ENCODE measurements around the gene ADAM12.

ADAM12 gene

DNA sequence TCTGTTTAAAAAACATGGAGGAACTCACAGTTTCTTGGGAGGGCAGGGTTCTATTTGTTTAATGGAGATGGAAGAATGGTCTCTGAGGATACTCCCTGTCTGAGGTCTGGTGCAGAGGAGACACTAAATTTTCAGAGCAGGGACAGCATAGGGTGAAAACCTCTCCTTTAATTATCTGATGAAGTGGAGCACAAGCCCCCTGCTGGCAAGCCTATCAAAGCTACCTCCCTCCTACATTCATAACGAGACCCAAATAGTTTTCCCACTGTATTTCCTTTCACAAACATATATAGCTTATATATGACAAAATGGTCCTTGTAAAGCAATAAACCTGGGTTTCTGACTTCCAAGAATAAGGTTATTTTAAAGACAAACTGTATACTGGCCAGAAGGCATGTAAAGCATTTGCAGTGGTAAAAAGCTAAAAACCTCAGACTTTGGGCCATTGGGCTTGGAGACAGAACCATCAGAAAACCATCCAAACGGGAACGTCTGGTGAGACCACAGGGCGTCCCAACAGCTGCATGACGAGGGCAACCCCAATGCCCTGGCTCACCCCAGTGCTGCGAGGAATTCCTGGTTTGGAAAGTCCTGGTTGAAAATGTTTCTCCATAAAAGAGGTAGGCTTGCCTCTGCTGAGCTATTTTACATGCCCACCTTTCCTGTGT, 290.6 kb downstream of the ADAM12 start:
- Histone ChIP-seq H2AK5ac (ENCODE audit: low read length) (no peak overlapping the region), H3K9me3 (ENCODE audit: insufficient read depth, low read depth, low read length) (no peaks in the 10 kb centered on the region), H3K36me3 (ENCODE audit: control insufficient read depth in 1 of 2, insufficient read depth in 2 of 2, low read length in 2 of 2) (no peaks in the 10 kb centered on the region), H3K79me2 (ENCODE audit: control insufficient read depth, insufficient read depth, low read length, poor library complexity) (no peaks in the 10 kb centered on the region), H3K4me2 (ENCODE audit: low read length) (no peak overlapping the region), H2BK12ac (ENCODE audit: low read length) (no peak overlapping the region), H2AFZ (ENCODE audit: insufficient read depth, low read length, poor library complexity) (no peak overlapping the region), H3K79me1 (ENCODE audit: low read length) (no peaks in the 10 kb centered on the region), H3K14ac (ENCODE audit: low read length) (no peak overlapping the region), H3K23ac (ENCODE audit: low read length) (no peak overlapping the region), H3K18ac (ENCODE audit: low read length) (no peak overlapping the region), H3K27ac (ENCODE audit: low read depth, low read length) (no peak overlapping the region), H3K9ac (ENCODE audit: low read length) (no peak overlapping the region), H2BK5ac (ENCODE audit: low read depth, low read length, poor library complexity) (no peak overlapping the region), H4K12ac (ENCODE audit: low read depth, low read length) (no peak overlapping the region), H2BK120ac (ENCODE audit: insufficient read depth, low read length, poor library complexity) (no peak overlapping the region), H3K4me3 (ENCODE audit: low read depth, low read length) (no peak overlapping the region), H3K4ac (ENCODE audit: low read depth, low read length) (no peak overlapping the region), H4K8ac (ENCODE audit: low read depth, low read length) (no peak overlapping the region), H3K27me3 (ENCODE audit: insufficient read depth, low read length) (no peaks in the 10 kb centered on the region), H3K4me1 (ENCODE audit: control insufficient read depth in 1 of 2, insufficient read depth in 2 of 2, low read length in 2 of 2) (no peaks in the 10 kb centered on the region), H4K91ac (ENCODE audit: low read depth, low read length) (no peak overlapping the region)
- DNase-seq = no peak
- no CpG with 5 or more reads among the region's 6 CpGs for WGBS (ENCODE audit: extremely low coverage, insufficient coverage, insufficient read length)

DNA sequence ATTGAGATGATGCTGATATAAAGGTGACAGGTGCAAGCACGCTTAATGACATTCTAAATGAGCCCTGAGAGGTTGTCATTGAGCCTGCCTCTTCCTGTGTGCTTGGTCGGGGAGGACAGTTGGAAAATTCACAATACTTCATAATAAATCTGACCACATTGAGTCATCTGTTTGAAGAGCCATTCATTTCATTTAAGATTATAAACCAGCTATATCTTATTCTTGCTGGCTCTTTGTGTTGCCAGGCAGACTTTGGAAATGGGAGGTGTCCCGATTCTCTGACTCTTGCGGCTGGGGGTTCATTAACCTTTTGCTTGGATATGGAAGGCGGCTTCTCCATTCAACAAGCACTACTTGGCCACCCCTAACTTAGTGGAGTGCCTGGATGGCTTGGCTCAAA, 293.7 kb downstream of the ADAM12 start:
- H2BK120ac ChIP-seq (ENCODE audit: insufficient read depth, low read length, poor library complexity) = no peak overlapping the region
- H2BK5ac ChIP-seq (ENCODE audit: low read depth, low read length, poor library complexity) = no peak overlapping the region
- no peak overlapping the region for H3K9ac ChIP-seq (ENCODE audit: low read length)
- no peak for DNase-seq
- no peaks in the 10 kb centered on the region for H3K36me3 ChIP-seq (ENCODE audit: control insufficient read depth in 1 of 2, insufficient read depth in 2 of 2, low read length in 2 of 2)
- H3K4me3 ChIP-seq (ENCODE audit: low read depth, low read length) = no peak overlapping the region
- H4K8ac ChIP-seq (ENCODE audit: low read depth, low read length) = no peak overlapping the region
- H3K4ac ChIP-seq (ENCODE audit: low read depth, low read length) = no peak overlapping the region
- H3K4me2 ChIP-seq (ENCODE audit: low read length) = no peak overlapping the region
- H3K23ac ChIP-seq (ENCODE audit: low read length) = no peak overlapping the region
- no peak overlapping the region for H2AFZ ChIP-seq (ENCODE audit: insufficient read depth, low read length, poor library complexity)
- no peaks in the 10 kb centered on the region for H3K79me1 ChIP-seq (ENCODE audit: low read length)
- no peaks in the 10 kb centered on the region for H3K79me2 ChIP-seq (ENCODE audit: control insufficient read depth, insufficient read depth, low read length, poor library complexity)
- H3K27me3 ChIP-seq (ENCODE audit: insufficient read depth, low read length) = no peaks in the 10 kb centered on the region
- H3K18ac ChIP-seq (ENCODE audit: low read length) = no peak overlapping the region
- no peak overlapping the region for H4K91ac ChIP-seq (ENCODE audit: low read depth, low read length)
- H2BK12ac ChIP-seq (ENCODE audit: low read length) = no peak overlapping the region
- no peak overlapping the region for H3K14ac ChIP-seq (ENCODE audit: low read length)
- H3K9me3 ChIP-seq (ENCODE audit: insufficient read depth, low read depth, low read length) = no peaks in the 10 kb centered on the region
- no peak overlapping the region for H3K27ac ChIP-seq (ENCODE audit: low read depth, low read length)
- no peak overlapping the region for H4K12ac ChIP-seq (ENCODE audit: low read depth, low read length)
- no CpG with 5 or more reads among the region's 5 CpGs for WGBS (ENCODE audit: extremely low coverage, insufficient coverage, insufficient read length)
- no peak overlapping the region for H2AK5ac ChIP-seq (ENCODE audit: low read length)
- H3K4me1 ChIP-seq (ENCODE audit: control insufficient read depth in 1 of 2, insufficient read depth in 2 of 2, low read length in 2 of 2) = peaks cover 2% of the 10 kb centered on the region in 2 experiments

- WGBS (ENCODE audit: extremely low coverage, insufficient coverage, insufficient read length) = no CpG with 5 or more reads among the region's 7 CpGs
Measured at GRCh38 chr10:126092366-126093215, 295.7 kb downstream of the ADAM12 start.

GRCh38 chr10:126090911-126091728, 297.2 kb downstream of the ADAM12 start:
- H3K4me2 ChIP-seq (ENCODE audit: low read length) = no peak overlapping the region
- no peak for DNase-seq
- no peaks in the 10 kb centered on the region for H3K9me3 ChIP-seq (ENCODE audit: insufficient read depth, low read depth, low read length)
- no peak overlapping the region for H3K4ac ChIP-seq (ENCODE audit: low read depth, low read length)
- no peak overlapping the region for H2AFZ ChIP-seq (ENCODE audit: insufficient read depth, low read length, poor library complexity)
- H4K91ac ChIP-seq (ENCODE audit: low read depth, low read length) = no peak overlapping the region
- H2BK12ac ChIP-seq (ENCODE audit: low read length) = no peak overlapping the region
- H3K4me3 ChIP-seq (ENCODE audit: low read depth, low read length) = no peak overlapping the region
- H2AK5ac ChIP-seq (ENCODE audit: low read length) = no peak overlapping the region
- H3K27me3 ChIP-seq (ENCODE audit: insufficient read depth, low read length) = no peaks in the 10 kb centered on the region
- no peaks in the 10 kb centered on the region for H3K36me3 ChIP-seq (ENCODE audit: control insufficient read depth in 1 of 2, insufficient read depth in 2 of 2, low read length in 2 of 2)
- H3K27ac ChIP-seq (ENCODE audit: low read depth, low read length) = no peak overlapping the region
- H2BK120ac ChIP-seq (ENCODE audit: insufficient read depth, low read length, poor library complexity) = no peak overlapping the region
- H3K14ac ChIP-seq (ENCODE audit: low read length) = no peak overlapping the region
- no peak overlapping the region for H3K23ac ChIP-seq (ENCODE audit: low read length)
- no peaks in the 10 kb centered on the region for H3K79me2 ChIP-seq (ENCODE audit: control insufficient read depth, insufficient read depth, low read length, poor library complexity)
- peaks cover 2% of the 10 kb centered on the region in 2 experiments for H3K4me1 ChIP-seq (ENCODE audit: control insufficient read depth in 1 of 2, insufficient read depth in 2 of 2, low read length in 2 of 2)
- H3K79me1 ChIP-seq (ENCODE audit: low read length) = no peaks in the 10 kb centered on the region
- no CpG with 5 or more reads among the region's 10 CpGs for WGBS (ENCODE audit: extremely low coverage, insufficient coverage, insufficient read length)
- no peak overlapping the region for H3K18ac ChIP-seq (ENCODE audit: low read length)
- no peak overlapping the region for H2BK5ac ChIP-seq (ENCODE audit: low read depth, low read length, poor library complexity)
- H4K12ac ChIP-seq (ENCODE audit: low read depth, low read length) = no peak overlapping the region
- H4K8ac ChIP-seq (ENCODE audit: low read depth, low read length) = no peak overlapping the region
- H3K9ac ChIP-seq (ENCODE audit: low read length) = no peak overlapping the region

More at GRCh38 chr10:126092366-126093215, 295.7 kb downstream of the ADAM12 start:
- Histone ChIP-seq H3K23ac (ENCODE audit: low read length) (no peak overlapping the region), H2AFZ (ENCODE audit: insufficient read depth, low read length, poor library complexity) (no peak overlapping the region), H3K4me1 (ENCODE audit: control insufficient read depth in 1 of 2, insufficient read depth in 2 of 2, low read length in 2 of 2) (peaks cover 2% of the 10 kb centered on the region in 2 experiments), H3K14ac (ENCODE audit: low read length) (no peak overlapping the region), H3K79me1 (ENCODE audit: low read length) (no peaks in the 10 kb centered on the region), H3K27me3 (ENCODE audit: insufficient read depth, low read length) (no peaks in the 10 kb centered on the region), H2AK5ac (ENCODE audit: low read length) (no peak overlapping the region), H3K79me2 (ENCODE audit: control insufficient read depth, insufficient read depth, low read length, poor library complexity) (no peaks in the 10 kb centered on the region), H3K4me3 (ENCODE audit: low read depth, low read length) (no peak overlapping the region), H3K4ac (ENCODE audit: low read depth, low read length) (no peak overlapping the region), H4K8ac (ENCODE audit: low read depth, low read length) (no peak overlapping the region), H3K27ac (ENCODE audit: low read depth, low read length) (no peak overlapping the region), H4K91ac (ENCODE audit: low read depth, low read length) (no peak overlapping the region), H2BK5ac (ENCODE audit: low read depth, low read length, poor library complexity) (no peak overlapping the region), H3K4me2 (ENCODE audit: low read length) (no peak overlapping the region), H3K9me3 (ENCODE audit: insufficient read depth, low read depth, low read length) (no peaks in the 10 kb centered on the region), H2BK120ac (ENCODE audit: insufficient read depth, low read length, poor library complexity) (no peak overlapping the region), H3K36me3 (ENCODE audit: control insufficient read depth in 1 of 2, insufficient read depth in 2 of 2, low read length in 2 of 2) (no peaks in the 10 kb centered on the region), H4K12ac (ENCODE audit: low read depth, low read length) (no peak overlapping the region), H3K18ac (ENCODE audit: low read length) (no peak overlapping the region), H3K9ac (ENCODE audit: low read length) (no peak overlapping the region), H2BK12ac (ENCODE audit: low read length) (no peak overlapping the region)
- peak in 1 of 2 donors; percentile 31 for DNase-seq

All from trophoblast cell (in vitro differentiated cells and primary cell).